HG03135 (cell line): ENCODE measurements around the gene ATR.
A peak's percentile ranks its signal among the peaks of the same experiment; 100 is the strongest.
"Not testable (repeated sequence)": the region's sequence is repeated elsewhere in the genome, so short reads cannot be mapped to it uniquely, and the experiment has no call there.

Source experiments
- ATAC-seq: cut with Tn5 transposase; IDR thresholded peaks from one replicate; pipeline ENCODE4 v1.9.1; 2021; ENCODE audit warnings: mild to moderate bottlenecking, moderate library complexity; ENCODE audit not compliant: unreplicated experiment

Gene ATR

DNA sequence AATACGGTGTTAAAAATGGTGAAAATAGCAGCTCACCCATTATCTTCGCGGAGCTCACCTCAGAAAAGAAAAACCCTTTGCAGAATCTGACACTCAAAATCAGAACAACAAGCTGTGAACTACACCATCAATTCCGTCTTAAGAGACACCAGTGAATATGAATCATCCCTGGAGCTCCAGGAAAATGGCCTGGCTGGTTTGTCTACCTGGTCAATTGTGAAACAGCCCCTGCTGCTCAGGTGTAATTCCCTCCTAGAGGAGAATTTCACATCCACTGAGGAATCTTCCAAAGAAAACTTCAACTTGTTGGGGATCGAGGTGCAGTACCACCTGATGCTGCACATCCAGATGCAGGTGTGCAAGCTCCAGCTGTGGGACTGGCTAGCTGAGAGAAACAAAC lies 127.7 kb downstream of the ATR start:
- no peak for ATAC-seq

DNA sequence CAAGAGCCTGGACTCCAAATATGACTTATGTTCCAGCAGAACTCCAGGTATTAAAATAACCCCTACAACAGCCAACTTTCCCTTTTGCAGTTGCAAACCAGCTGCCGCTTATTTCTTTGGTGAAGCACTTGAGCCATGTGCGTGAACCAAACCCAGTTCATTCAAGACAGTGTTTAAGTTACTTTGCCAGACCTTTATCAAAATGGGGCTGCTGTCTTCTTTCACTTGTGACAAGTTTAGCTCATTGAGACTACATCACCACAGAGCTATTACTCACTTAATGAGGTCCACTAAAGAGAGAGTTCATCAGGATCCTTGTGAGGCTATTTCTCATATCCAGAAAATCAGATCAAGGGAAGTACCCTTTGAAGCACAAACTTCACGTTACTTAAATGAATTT lies 128.3 kb downstream of the ATR start:
- no peak for ATAC-seq

DNA sequence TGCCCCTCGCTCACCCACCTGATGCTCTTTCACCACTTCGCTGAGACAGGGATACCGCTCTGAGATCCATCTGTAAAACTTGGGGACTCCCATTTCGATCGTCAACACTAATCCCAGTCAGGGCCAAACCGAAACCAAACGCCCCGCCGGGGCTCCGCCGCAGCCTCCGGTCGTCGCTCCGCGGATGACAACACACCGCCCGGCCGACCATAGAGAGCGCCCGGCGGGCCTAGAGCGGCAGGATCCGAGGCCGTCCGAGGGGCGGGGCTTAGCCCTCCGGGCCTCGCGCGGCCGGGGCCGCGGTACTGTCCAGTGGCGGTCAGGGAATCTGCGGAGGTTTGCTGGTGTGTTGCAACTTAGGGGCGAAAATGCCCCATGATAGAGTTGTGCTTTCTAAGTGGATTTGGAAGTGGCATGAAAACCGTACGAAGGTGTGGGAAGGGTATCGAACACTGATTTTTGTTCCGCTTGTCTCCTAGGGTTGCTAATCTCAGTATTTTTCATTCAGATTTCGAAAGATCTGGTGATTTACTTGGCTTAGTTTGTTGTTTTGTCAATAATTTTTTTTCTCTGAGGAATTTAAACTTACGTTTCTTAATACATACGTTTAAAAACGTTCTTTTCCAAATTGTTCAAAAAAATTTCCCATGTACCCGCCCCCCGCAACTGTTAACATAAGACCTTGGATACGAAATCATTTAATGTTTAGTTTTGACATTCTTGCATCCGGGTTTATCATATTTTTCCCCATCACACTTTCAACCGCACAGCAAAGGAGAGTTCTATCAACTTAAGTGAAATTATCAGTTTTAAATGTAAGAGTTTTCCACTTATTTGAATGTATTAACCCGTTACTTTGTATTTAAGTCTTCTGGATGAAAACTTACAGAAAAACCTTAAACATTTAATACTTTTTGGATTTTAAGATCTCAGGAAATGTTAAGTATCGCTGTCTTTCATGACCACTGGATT lies 130.4 kb downstream of the ATR start, which contains the start of gene XRN1:
TSS of gene XRN1 (minus strand) at position 186 of the 972 bp plus-strand sequence. CDS start at position 93, 93 bp downstream.
- peak; percentile 90 for ATAC-seq

DNA sequence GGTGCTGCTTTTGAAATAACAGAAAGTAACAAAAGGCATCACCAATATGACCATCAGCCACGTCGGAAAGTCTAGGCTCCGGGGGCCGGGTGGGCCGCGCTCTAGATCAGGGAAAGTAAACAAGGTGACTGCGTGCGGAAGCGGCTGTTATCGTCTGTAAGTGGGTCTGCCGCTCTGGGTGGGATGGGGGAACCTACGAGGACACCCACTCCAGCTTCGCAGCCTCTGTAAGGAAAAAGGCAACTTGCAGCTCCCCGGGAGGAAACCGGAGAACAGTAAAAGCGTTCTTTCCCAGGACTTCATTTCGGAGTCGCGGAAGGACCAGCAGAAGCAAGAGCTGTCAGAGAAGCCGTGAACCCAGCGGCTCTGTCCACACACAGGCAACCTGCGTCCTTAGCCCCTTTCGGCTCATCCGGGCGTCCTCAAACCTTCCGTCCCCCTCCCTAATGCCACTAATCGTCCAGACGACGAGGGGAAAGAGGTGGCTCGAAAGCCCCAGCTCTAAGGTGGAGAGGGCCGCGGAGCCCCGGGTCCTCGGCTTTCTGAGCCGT lies 131.2 kb downstream of the ATR start:
- peak; percentile 32 for ATAC-seq

DNA sequence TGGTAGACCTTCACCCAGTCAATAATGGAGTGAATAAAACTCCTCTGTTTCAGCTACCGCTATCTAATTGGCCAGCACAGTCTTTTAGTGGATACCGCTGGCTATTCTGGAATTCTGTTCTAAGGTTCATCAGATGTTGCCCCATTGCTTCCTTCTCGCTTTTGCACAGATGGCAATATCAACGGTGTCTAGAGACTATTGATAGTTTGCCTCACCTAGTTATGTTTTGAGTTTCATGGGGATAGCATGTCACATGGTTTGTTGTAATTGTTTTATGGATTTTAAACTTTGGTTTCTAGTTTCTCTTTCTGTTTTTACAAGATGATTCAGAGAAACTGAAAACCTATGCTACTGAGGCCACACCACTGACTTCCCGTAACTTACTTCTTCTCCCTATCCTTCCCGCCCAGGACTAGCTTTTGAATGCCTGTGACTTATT lies 132.7 kb downstream of the ATR start:
- ATAC-seq = no peak

DNA sequence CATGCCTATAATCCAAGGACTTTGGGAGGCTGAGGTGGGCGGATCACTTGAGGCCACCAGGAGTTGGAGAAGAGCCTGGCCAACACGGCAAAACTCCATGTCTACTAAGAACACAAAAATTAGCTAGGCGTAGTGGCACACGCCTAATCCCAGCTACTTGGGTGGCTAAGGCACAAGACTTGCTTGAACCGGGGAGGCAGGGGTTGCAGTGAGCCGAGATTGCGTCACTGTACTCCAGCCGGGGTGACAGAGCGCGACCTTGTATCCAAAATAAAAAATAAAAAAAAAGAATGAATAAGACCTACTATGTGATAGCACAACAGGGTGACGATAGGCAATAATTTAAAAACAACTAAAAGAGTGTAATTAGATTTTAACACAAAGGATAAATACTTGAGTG lies 134.2 kb downstream of the ATR start:
- ATAC-seq = no peak

DNA sequence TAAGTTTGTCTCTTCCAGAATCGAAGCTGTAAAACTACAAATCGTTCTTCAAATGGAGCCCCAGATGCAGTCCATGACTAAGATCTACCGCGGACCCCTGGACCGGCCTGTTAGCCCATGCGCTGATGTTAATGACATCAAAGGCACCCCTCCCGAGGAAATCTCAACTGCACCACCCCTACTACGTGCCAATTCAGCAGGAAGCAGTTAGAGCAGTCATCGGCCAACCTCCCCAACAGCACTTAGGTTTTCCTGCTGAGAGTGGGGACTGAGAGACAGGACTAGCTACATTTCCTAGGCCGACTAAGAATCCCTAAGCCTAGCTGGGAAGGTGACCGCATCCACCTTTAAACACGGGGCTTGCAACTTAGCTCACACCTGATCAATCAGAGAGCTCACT lies 135.5 kb downstream of the ATR start:
- not testable (repeated sequence) for ATAC-seq

DNA sequence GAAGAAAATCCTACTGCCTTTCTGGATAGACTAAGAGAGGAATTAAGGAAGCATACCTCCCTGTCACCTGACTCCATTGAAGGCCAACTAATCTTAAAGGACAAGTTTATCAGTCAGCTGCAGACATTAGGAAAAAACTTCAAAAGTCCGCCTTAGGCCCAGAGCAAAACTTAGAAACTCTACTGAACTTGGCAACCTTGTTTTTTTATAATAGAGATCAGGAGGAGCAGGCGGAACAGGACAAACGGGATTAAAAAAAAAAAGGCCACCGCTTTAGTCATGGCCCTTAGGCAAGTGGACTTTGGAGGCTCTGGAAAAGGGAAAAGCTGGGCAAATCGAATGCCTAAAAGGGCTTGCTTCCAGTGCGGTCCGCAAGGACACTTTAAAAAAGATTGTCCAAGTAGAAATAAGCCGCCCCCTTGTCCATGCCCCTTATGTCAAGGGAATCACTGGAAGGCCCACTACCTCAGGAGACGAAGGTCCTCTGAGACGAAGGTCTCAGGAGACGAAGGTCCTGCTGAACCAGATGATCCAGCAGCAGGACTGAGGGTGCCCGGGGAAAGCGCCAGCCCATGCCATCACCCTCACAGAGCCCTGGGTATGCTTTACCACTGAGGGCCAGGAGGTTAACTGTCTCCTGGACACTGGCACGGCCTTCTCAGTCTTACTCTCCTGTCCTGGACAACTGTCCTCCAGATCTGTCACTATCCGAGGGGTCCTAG lies 138.9 kb downstream of the ATR start:
- not testable (repeated sequence) for ATAC-seq

DNA sequence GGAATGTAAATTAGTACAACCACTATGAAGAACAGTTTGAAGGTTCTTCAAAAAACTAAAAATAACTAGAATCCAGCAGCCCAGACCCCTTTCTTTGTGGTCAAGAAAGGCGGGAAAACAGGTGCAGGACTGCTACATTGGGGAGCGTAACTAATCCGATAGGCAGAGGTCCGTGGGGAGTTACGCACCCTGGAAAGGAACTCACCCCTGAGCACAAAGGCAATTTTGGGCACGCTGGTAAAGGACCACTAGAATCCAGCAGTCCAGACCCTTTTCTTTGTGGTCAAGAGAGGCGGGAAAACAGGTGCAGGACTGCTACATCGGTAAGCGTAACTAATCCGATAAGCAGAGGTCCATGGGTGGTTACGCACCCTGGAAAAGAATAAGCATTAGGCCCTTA lies 140.4 kb downstream of the ATR start:
- ATAC-seq = not testable (repeated sequence)

DNA sequence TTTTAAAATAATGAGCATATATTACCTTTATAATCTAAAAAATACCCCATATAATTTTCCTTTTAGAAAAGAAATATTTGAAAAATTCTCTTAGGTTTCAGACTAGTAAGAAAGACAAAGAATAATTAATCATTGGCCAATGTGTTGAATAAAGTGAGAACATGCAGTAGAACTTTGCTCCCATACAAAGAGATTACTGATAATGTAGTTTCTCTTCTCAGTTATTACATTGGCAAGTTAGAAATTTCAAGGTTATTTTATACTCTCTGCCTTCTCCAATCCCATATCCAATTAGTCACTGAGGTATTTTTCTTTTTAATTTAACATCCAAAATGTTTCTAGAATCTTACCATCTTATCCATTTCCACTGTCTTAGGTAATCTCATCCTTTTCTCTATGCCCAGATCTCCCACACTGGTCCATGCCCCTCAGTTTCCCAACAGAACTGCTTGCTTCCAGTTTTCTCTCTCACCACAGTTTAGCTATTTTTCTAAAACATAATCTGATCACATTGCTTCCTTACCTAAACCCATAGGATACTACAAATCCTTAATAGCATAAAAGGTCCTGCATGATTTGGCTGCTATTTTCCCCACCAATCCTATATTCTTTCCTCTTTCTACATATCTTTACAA lies 141.5 kb downstream of the ATR start:
- ATAC-seq = no peak

DNA sequence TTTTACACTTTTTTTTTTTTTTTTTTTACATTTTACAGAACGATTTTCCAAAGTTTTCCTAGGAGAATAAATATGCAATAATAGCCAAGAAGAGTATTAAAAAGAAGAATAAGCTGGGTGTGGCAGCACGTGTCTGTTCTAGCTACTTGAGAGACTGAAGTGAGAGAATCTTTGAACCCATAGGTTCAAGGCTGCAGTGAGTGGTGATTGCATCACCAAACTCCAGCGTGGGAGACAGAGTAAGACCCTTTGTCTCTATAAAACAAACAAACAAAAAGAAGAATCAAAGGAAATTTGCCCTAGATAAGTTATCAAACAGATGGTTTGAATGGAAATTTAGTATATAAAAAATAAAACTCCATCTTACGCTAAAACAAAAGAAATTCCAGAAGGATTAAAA lies 144.0 kb downstream of the ATR start:
- no peak for ATAC-seq

DNA sequence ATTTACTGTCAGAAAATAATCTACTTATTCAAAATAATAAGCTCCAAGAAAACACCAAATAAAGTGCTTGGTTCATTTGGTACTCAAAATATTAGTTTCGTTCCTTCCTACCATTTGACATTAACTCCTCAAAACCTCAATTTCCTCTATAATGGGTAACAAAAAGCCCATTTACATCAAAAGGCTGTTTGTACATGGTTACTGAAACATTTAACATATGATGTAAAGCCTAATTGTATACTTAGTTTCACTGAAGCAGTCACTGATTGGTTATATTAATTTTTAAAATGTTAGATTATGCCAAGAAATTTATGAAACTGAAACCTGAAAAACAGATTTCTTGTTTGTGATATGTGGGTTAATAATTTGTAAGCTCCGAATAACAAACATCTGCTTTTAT lies 145.4 kb downstream of the ATR start:
- no peak for ATAC-seq

DNA sequence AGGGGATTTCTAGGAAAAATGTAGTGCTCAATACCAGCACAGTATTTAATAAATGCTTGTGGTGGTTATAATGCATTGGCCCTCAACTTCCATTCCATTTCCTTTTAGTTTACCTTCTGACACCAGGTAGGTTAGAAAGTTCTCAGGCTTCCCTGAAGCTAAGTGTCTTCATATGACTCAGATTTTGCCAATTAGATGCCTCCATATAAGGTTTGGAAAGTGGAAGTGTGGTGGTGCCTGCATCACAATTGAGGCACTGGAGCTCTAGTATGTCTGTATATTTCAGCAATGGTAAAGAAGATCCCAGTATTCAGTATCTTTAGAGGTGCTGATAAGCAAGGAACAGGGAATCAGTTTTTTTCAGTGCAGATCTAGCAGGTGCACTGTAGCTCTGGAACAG lies 149.0 kb downstream of the ATR start:
- no peak for ATAC-seq

DNA sequence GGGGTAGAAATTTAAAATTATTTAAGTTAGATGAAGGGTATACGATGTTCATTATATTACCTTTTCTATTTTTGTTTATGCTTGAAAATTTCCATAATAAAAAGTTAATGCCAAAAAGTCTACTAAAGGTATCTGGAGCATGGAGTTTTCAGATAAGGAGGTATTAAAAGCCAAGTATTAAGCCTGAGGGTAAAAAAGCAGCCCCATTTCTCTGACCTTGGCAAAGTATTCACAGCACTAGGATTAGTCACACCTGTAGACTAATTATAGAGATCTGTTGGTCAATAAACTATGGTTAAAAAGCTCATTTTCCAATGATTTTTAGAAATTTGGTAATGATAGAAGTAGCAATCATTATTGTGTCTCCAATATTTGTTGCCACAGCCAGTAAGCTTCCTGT lies 153.8 kb downstream of the ATR start:
- no peak for ATAC-seq

DNA sequence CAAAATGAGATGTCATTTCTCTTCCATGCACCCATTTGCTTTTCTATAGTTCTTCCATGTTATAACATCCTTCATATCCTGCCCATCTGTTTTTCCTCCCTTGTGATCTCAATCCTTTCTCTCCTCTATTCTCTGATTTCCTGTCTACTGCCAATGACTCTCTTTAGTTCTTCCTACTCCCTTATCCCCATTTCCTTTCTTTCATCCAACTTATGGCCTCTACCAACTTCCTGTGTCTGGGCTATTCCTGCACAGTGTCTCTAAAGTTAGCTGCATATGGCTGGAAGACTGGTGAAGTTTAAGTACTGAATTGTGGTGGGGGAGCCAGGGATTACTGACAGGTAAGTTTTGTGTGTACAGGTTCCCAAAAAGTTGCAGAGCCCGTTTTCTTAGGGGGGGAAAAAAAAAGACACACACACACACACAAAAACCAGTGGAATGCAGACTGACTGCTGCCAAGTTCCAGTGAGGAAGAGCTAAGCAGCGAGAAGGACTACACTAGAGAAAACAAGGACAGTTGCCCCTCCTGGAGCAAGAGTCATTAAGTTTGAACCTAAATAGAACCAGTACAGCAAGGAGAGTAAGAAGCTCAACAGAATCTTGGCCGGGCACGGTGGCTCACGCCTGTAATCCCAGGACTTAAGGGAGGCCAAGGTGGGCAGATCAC lies 159.5 kb downstream of the ATR start:
- ATAC-seq = no peak

DNA sequence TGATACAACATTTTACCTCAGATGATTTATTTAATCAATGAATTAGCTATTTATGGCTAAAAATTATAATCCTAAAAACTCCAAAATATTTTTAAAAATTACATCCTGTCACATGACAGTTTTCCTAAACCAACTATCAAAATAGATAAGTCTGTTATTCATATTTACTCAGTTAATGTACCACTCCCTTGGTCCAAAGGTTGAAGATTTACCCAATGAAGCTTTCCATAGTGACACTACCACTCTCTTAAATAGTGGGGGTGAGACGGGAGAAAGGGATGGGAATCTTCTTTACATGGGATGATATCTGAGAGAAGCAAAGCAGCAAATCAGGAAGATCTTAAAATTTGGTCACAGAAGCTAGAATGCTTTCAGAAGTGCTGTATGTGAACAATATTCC lies 161.2 kb downstream of the ATR start:
- no peak for ATAC-seq

DNA sequence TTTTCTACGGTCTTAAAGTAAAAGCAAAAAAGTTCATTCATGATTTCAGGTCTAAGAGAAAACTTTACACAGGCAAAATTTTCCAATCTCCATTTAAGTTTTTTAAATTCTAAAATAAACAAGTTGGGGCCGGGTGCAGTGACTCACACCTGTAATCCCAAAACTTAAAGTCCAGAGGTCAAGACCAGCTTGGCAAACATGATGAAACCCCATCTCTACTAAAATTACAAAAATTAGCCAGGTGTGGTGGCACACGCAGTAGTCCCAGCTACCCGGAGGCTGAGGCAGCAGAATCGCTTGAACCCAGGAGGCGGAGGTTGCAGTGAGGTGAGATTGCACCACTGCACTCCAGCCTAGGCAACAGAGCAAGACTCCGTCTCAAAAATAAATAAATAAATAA lies 178.0 kb downstream of the ATR start:
- ATAC-seq = not testable (repeated sequence)
